Left hindlimb (tissue), 1 donor: ENCODE data around the gene SSC4D.
"Not testable (repeated sequence)": the region's sequence is repeated elsewhere in the genome, so short reads cannot be mapped to it uniquely, and the experiment has no call there.

ENCODE experiments used
- DNase-seq: peaks from one replicate; pipeline ENCODE4 v3.0.0-alpha.2; 2018

Gene SSC4D

DNA sequence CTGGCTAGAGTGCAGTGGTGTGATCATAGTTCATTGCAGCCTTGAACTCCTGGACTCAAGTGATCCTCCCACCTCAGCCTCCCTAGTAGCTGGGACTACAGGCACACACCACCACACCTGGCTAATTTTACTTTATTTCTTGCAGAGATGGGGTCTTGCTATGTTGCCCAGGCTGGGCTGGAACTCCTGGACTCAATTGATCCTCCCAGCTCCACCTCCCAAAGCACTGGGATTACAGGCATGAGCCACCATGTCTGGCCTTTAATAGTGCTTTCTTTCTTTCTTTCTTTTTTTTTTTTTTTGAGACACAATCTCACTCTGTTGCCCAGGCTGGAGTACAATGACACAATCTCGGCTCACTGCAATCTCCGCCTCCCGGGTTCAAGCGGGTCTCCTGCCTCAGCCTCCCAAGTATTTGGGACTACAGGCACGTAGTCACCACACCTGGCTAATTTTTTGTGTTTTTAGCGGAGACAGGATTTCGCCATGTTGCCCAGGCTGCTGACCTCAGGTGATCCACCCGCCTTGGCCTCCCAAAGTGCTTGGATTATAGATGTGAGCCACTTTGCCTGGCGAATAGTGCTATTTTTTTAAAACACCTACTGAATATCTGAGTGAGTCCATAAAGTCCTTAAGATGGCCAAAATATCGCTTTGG, 8.3 kb upstream of the SSC4D start:
- not testable (repeated sequence) for DNase-seq

DNA sequence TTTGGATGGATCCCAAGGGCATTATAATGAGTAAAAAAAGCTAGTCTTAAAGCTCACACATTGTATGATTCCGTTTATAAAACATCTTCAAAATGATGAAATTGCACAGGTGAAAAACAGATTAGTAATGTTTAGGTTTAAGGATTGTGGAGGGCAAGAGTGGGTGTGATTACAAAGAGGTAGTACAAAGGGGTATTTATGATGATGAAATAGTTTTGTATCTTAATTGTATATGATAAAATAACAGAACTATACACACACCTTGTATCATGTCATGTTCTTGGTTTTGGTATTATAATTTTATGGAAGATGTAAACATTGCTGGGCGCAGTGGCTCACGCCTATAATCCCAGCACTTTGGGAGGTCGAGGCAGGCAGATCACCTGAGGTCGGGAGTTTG, 2.8 kb upstream of the SSC4D start:
- no peak for DNase-seq

DNA sequence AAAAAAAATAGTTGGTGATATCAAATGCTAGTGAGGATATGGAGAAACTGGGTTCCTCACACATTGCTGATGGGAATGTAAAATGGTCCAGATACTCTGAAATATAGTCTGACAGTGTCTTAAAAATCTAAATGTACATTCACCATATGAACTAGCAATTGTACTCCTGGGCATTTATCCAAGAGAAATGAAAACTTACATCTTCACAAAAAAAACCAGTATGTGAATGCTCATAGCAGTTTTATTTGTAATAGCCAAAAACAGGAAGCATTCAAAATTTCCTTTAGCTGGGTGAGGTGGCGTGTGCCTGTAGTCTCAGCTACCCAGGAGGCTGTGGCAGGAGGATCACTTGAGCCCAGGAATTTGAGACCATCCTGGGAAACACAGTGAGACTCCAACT, 2.1 kb upstream of the SSC4D start:
- no peak for DNase-seq

GRCh38 chr7:76408121-76408560, 1.4 kb downstream of the SSC4D start:
- no peak for DNase-seq

DNA sequence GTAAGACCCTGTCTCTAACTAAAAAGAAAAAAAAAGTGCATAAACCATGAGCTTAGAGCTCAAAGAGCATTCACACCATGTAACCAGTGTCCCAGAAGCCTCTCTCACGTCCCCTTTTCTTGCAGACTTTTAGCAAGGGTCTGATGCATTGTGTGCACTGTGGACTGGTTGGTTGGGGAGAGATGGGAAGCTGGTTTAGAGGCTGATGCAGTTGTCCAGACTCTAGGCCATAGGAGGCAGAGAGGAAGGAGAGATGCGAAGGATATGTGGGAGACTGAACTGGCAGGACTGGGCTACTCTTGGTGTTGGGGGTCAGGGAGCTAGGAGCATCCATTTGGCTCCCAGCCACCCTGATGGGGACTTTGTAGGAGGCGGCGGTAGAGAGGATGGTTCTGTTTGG, 1.8 kb downstream of the SSC4D start:
- no peak for DNase-seq

- no peak for DNase-seq
These were observed 3.8 kb downstream of the SSC4D start for GRCh38 chr7:76405738-76406137.

GRCh38 chr7:76403780-76404494, 5.6 kb downstream of the SSC4D start:
- no peak for DNase-seq

DNA sequence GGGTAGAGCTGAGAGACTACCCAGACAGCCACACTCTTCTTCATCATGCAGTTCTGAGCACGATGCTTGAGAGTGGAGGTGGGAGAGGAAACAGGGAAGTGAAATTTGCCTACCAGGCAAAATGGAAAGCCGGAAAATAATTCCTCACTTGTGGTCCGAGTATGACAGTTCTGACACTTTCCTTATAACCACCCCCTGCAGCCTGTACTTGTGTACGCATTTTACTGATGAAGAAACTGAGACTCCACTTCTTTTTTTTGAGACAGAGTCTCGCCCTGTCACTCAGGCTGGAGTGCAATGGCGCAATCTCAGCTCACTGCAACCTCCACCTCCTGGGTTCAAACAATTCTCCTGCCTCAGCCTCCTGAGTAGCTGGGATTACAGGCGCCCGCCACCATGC, 6.4 kb downstream of the SSC4D start:
- not testable (repeated sequence) for DNase-seq

- DNase-seq, result no peak
These were observed 9.2 kb downstream of the SSC4D start for GRCh38 chr7:76400248-76400647.

DNA sequence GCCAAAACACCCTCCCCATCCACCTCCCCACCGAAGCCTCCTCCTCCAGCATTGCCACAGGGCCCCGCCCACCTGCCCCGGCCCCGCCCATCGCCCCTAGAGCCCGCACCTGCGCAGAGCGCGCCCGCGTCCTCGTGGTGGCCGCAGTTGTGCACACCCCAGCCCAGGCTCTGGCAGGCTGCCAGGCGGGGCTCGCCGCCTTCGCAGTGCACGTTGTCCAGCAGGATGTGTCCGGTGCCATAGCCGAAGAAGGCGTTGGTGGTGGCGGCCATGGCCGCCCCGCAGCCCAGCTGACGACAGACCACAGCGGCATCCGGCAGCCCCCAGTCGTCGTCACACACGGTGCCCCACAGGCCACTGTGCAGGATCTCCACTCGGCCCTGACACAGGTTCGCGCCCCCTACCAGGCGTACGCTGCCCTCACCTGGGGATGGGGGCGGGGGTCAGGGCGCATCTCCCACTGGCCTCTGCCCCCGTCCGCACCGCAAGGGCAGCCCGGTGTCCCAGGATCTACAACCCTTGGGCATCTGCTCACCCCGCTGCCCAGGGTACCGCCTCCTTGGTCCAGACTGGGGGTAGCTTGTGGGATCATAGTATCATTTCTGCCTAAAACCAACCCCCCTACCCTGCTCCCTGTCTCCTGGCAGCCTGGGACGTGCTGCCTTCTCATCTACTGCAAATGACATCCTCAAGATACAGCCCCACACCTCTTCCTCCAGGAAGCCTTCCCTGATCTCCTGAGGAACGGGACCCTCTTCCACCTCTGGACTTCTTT, 11.9 kb downstream of the SSC4D start:
- DNase-seq, result peak; percentile 80

- no peak for DNase-seq
These were observed 12.6 kb downstream of the SSC4D start for GRCh38 chr7:76396864-76397263.

- peak; percentile 59 for DNase-seq
These were observed 13.4 kb downstream of the SSC4D start for GRCh38 chr7:76395965-76396726.

GRCh38 chr7:76395605-76395964, 13.9 kb downstream of the SSC4D start:
- DNase-seq, result not testable (repeated sequence)

GRCh38 chr7:76394957-76395356, 14.5 kb downstream of the SSC4D start:
- DNase-seq, result no peak

GRCh38 chr7:76393116-76394031, 16.1 kb downstream of the SSC4D start:
- peak; percentile 95 for DNase-seq

- no peak for DNase-seq
These were observed 16.9 kb downstream of the SSC4D start for GRCh38 chr7:76392531-76393115.

GRCh38 chr7:76390092-76390491, 19.4 kb downstream of the SSC4D start:
- DNase-seq, result no peak

DNA sequence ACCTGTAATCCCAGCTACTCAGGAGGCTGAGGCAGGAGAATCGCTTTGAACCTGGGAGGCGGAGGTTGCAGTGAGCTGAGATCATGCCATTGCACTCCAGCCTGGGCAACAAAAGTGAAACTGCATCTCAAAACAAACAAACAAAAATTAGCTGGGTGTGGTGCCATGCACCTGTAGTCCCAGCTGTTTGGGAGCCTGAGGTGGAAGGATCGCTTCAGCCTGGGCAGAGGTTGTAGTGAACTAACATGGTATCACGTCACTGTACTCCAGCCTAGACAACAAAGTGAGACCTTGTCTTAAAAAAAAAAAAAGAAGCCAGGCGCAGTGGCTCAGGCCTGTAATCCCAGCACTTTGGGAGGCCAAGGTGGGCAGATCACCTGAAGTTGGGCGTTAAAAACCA, 21.7 kb downstream of the SSC4D start:
- not testable (repeated sequence) for DNase-seq

GRCh38 chr7:76386691-76387260, 22.7 kb downstream of the SSC4D start:
- no peak for DNase-seq

- no peak for DNase-seq
These were observed 26.2 kb downstream of the SSC4D start for GRCh38 chr7:76383089-76383944.
